ENCODE results near the gene DOCK9.

The DOCK9 gene

GRCh38 chr13:99004978-99005377, 27.1 kb upstream of the DOCK9 start:
- no peak for DNase-seq (ENCODE audit: low read depth)
- TF ChIP-seq, protein P1, sequence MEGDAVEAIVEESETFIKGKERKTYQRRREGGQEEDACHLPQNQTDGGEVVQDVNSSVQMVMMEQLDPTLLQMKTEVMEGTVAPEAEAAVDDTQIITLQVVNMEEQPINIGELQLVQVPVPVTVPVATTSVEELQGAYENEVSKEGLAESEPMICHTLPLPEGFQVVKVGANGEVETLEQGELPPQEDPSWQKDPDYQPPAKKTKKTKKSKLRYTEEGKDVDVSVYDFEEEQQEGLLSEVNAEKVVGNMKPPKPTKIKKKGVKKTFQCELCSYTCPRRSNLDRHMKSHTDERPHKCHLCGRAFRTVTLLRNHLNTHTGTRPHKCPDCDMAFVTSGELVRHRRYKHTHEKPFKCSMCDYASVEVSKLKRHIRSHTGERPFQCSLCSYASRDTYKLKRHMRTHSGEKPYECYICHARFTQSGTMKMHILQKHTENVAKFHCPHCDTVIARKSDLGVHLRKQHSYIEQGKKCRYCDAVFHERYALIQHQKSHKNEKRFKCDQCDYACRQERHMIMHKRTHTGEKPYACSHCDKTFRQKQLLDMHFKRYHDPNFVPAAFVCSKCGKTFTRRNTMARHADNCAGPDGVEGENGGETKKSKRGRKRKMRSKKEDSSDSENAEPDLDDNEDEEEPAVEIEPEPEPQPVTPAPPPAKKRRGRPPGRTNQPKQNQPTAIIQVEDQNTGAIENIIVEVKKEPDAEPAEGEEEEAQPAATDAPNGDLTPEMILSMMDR (IDR thresholded peaks at IDR 0.05; ENCODE audit: low read depth, low read length, missing control alignments) = no peak
- H3K4me3 ChIP-seq (ENCODE audit: low read depth, low read length) = no peak overlapping the region

DNA sequence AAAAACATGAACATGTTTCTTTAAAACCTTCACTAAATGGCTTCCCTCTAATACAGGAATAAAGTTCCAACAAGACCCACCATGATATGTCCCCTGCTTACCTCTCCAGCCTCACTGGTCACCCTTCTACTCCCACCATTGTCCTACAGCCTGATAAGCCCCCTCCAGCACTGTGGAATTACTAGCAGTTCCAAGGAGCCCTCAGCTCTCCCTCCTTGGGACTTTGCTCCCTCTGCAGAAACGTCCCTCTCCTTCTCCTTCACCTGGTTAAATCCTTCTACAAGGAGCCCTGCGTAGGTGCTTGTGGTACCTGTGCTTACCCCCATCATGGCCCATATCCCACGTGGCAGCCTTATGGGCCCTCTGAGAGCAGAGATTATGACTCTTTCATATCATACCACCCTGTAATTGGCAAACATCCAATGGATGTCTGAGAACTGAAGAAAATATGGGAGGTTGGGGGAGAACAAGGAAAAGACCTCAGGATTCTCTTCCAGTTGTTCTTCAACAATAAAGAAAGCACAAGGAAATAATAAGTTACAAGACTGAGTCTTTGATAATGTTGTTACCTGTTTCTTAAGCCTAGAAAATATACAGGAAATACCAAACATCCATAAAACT, 26.1 kb upstream of the DOCK9 start:
- TF ChIP-seq, protein P1 (IDR thresholded peaks at IDR 0.05; ENCODE audit: low read depth, low read length, missing control alignments) = no peak
- H3K4me3 ChIP-seq (ENCODE audit: low read depth, low read length) = no peak overlapping the region
- no peak for DNase-seq (ENCODE audit: low read depth)

DNA sequence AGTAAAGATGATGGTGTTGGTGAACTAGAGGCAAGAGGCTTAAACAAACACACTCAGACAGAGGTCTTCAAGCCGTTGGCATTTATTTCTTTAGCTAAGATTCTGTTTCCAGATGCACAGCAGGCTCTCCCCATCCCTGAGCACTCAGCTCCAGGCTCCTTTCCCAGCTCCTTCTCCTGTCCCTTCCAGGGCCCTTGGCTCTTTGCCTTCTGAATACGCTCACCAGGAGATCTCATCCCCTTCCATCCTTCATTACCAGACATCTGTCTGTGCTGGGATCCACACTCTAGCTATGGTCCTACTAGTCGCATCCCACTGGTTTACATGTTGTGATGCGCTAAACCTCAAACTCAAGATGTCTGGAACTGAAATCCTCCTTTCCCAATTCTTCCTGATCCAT, 25.3 kb upstream of the DOCK9 start:
- H3K4me3 ChIP-seq (ENCODE audit: low read depth, low read length) = no peak overlapping the region
- no peak for DNase-seq (ENCODE audit: low read depth)
- TF ChIP-seq, protein P1 (IDR thresholded peaks at IDR 0.05; ENCODE audit: low read depth, low read length, missing control alignments) = no peak

DNA sequence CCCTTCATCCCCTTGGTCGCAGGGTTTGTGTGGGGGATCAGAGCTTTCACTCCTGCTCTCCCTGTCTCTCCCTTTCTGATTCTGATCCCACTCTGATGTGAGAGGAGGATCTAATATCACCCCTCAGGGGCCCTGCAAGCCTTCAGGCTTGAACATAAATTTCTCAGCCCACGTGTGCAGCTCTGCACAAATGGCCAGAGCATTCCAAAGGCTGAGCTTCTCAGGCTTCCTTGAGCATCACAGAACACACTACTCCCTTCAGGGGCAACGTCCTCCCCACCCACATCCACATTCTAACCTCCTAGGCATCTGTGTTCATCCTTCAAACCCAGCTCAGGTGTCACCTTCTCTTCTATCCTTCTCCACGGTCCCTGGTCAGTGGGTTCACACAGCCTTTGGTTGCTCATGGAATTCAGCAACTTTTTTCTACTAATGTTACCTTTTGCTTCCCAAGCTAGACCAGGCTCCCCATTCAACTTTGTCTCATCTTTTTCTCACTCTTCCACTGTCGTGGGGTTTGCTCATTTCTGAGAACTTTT, 24.4 kb upstream of the DOCK9 start:
- TF ChIP-seq, protein P1 (IDR thresholded peaks at IDR 0.05; ENCODE audit: low read depth, low read length, missing control alignments) = no peak
- DNase-seq (ENCODE audit: low read depth) = no peak
- H3K4me3 ChIP-seq (ENCODE audit: low read depth, low read length) = no peak overlapping the region

DNA sequence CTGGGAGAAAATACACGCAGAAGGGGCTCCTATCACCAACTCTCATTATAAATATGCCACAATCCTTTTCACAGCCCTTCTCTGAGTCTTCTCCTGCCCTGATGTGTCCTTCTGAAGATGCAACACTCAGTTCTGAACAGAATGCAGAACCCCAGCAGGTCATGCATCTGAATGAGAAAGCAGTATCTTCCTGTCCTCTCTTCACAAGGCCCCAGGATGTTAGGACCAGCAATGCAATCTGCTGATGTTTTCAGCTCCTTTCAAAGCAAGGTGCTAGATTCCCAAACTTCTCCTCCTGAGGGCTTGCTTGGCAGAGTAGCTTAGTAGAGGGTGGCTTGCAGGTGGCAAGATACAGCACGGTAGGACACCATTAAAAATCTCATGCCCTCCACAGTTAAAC, 22.3 kb upstream of the DOCK9 start:
- TF ChIP-seq, protein P1 (IDR thresholded peaks at IDR 0.05; ENCODE audit: low read depth, low read length, missing control alignments) = no peak
- H3K4me3 ChIP-seq (ENCODE audit: low read depth, low read length) = no peak overlapping the region
- no peak for DNase-seq (ENCODE audit: low read depth)

GRCh38 chr13:98999639-98999952, 21.7 kb upstream of the DOCK9 start:
- H3K4me3 ChIP-seq (ENCODE audit: low read depth, low read length) = no peak overlapping the region
- DNase-seq (ENCODE audit: low read depth) = no peak
- TF ChIP-seq, protein P1 (IDR thresholded peaks at IDR 0.05; ENCODE audit: low read depth, low read length, missing control alignments) = no peak
